Measurements from ENCODE around the gene PAX5. TPM values are rescaled to one million over a fixed set of nuclear protein-coding genes. Genes with fewer than 3 reads are reported as not detected.

The PAX5 gene
- total RNA-seq, 1 experiment from 2014 or later, result not detected

DNA sequence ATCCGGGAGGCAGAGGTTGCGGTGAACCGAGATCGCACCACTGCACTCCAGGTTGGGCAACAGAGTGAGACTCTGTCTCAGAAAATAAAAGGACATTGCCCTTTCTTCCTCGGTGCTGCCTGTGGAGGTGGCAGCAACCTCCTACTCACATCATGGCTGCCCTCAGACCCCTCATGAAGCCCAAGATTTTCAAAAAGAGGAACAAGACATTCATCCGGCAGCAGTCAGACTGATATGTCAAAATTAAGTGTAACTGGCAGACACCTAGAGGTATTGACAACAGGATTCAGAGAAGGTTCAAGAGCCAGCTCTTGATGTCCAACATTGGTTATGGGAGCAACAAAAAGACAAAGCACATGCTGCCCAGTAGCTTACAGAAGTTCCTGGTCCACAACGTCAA lies 12.6 kb upstream of the PAX5 start:
- H3K79me2 ChIP-seq (ENCODE audit: low read depth), result no peaks in the 10 kb centered on the region
- H3F3A ChIP-seq (ENCODE audit: insufficient read depth, low read depth), result no peaks in the 10 kb centered on the region
- H3K36me3 ChIP-seq (ENCODE audit: low read depth), result no peaks in the 10 kb centered on the region
- ChIA-PET POLR2A (ENCODE audit: unreplicated experiment) (no interaction called here), CTCF (no interaction called here)
- no peak overlapping the region for H3K27ac ChIP-seq
- no peaks in the 10 kb centered on the region for H3K9me3 ChIP-seq (ENCODE audit: insufficient read depth, low read depth)
- H4K20me1 ChIP-seq (ENCODE audit: insufficient read depth), result no peaks in the 10 kb centered on the region
- no peak overlapping the region for H3K4me3 ChIP-seq
- H3K27me3 ChIP-seq (ENCODE audit: insufficient read depth, low read depth), result peaks cover 43% of the 10 kb centered on the region
- intact Hi-C loops (cut with micrococcal nuclease; ENCODE audit: unreplicated experiment), result no loop called here
- BruUV-seq (replicated peaks), result no TSS peak
- no peaks in the 10 kb centered on the region for H3K4me1 ChIP-seq (replicated peaks; ENCODE audit: insufficient read depth)
- no peak overlapping the region for H3K4me2 ChIP-seq
- H2AFZ ChIP-seq, result no peak overlapping the region
- DNase-seq, result no peak
- TF ChIP-seq CTCF (conservative IDR thresholded peaks at IDR 0.05), result no peak
- TF ChIP-seq EZH2 (IDR thresholded peaks at IDR 0.05; ENCODE audit: low read depth), result no peak
- H3K9me2 ChIP-seq (ENCODE audit: insufficient read depth), result no peaks in the 10 kb centered on the region

- Histone ChIP-seq H3K27ac (no peak overlapping the region), H2AFZ (no peak overlapping the region), H4K20me1 (ENCODE audit: insufficient read depth) (no peaks in the 10 kb centered on the region), H3K9me2 (ENCODE audit: insufficient read depth) (no peaks in the 10 kb centered on the region), H3K36me3 (ENCODE audit: low read depth) (no peaks in the 10 kb centered on the region), H3K9me3 (ENCODE audit: insufficient read depth, low read depth) (no peaks in the 10 kb centered on the region), H3K27me3 (ENCODE audit: insufficient read depth, low read depth) (peaks cover 22% of the 10 kb centered on the region), H3K4me2 (no peak overlapping the region), H3K79me2 (ENCODE audit: low read depth) (no peaks in the 10 kb centered on the region), H3K4me1 (replicated peaks; ENCODE audit: insufficient read depth) (no peaks in the 10 kb centered on the region), H3F3A (ENCODE audit: insufficient read depth, low read depth) (no peaks in the 10 kb centered on the region), H3K4me3 (no peak overlapping the region)
- ChIA-PET CTCF (no interaction called here), POLR2A (ENCODE audit: unreplicated experiment) (interaction anchor here (0.6 kb wide), 1 partner anchor 1722 kb away, joined by 5 read pairs; no protein-coding TSS in a partner anchor)
- TF ChIP-seq CTCF (conservative IDR thresholded peaks at IDR 0.05), result no peak
- TF ChIP-seq EZH2 (IDR thresholded peaks at IDR 0.05; ENCODE audit: low read depth), result no peak
- intact Hi-C loops (cut with micrococcal nuclease; ENCODE audit: unreplicated experiment), result no loop called here
- no TSS peak for BruUV-seq (replicated peaks)
- DNase-seq, result no peak
Measured at GRCh38 chr9:37042421-37042820, 8.4 kb upstream of the PAX5 start.

GRCh38 chr9:37040508-37041127 lies 6.5 kb upstream of the PAX5 start:
- H3K9me2 ChIP-seq (ENCODE audit: insufficient read depth), result no peaks in the 10 kb centered on the region
- no peaks in the 10 kb centered on the region for H3K79me2 ChIP-seq (ENCODE audit: low read depth)
- H3K27ac ChIP-seq, result no peak overlapping the region
- H2AFZ ChIP-seq, result no peak overlapping the region
- H3K36me3 ChIP-seq (ENCODE audit: low read depth), result no peaks in the 10 kb centered on the region
- no peaks in the 10 kb centered on the region for H3F3A ChIP-seq (ENCODE audit: insufficient read depth, low read depth)
- ChIA-PET POLR2A (ENCODE audit: unreplicated experiment) (no interaction called here), CTCF (no interaction called here)
- no peaks in the 10 kb centered on the region for H3K9me3 ChIP-seq (ENCODE audit: insufficient read depth, low read depth)
- intact Hi-C loops (cut with micrococcal nuclease; ENCODE audit: unreplicated experiment), result no loop called here
- H3K27me3 ChIP-seq (ENCODE audit: insufficient read depth, low read depth), result peaks cover 18% of the 10 kb centered on the region
- no peak overlapping the region for H3K4me2 ChIP-seq
- no peaks in the 10 kb centered on the region for H4K20me1 ChIP-seq (ENCODE audit: insufficient read depth)
- BruUV-seq (replicated peaks), result no TSS peak
- no peak for DNase-seq
- H3K4me3 ChIP-seq, result no peak overlapping the region
- H3K4me1 ChIP-seq (replicated peaks; ENCODE audit: insufficient read depth), result no peaks in the 10 kb centered on the region
- TF ChIP-seq CTCF (conservative IDR thresholded peaks at IDR 0.05), result no peak
- no peak for TF ChIP-seq EZH2 (IDR thresholded peaks at IDR 0.05; ENCODE audit: low read depth)
